Measurements from ENCODE around the gene PLEKHM3. TPM values are rescaled to one million over a fixed set of nuclear protein-coding genes. Genes with fewer than 3 reads are reported as not detected.

Gene PLEKHM3
- total and polyA plus RNA-seq, 2 of the 13 experiments (the other 11 are each of a cell fraction or from before 2014, with no cell fraction given): 4.5 to 4.7 TPM

DNA sequence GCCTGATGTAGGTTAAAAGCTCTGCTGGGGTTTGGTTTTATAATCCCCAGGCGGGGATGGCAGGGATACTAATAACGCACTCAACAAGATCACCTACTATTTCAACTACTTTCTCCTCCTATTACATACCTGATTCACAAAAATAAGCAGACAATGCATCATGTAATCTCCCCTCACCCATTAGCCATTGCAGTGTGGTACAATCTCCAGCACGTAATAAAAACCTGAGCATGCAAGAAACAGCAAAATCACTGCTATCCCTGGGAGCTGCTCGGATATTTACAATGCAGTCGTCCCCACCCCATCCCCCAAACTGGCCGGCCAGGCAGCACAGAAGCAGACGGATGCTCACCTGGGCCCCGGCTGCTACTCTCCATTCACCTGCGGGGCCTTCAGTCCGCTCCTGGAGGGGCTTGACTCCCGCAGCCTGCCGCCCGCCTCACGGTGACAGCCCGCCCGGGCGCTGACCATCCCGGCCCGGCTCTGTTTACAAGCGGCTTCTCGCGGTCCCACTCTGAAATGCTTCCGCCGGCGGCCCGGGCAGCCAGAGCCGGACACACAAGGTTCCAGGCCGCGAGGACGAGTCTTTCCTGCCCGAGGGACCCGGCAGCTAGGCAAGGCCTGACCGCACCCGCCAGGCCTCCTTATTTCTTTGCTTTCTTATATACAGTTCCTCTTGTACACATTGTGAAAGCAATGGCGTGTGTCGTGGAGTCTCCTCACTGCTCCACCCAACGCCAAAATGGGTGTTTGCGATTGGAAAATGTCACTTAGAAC lies at the start of gene PLEKHM3 (continued):
- TF ChIP-seq NR3C1 (CRISPR knock-in tag; IDR thresholded peaks at IDR 0.05) (no peak; the same call in 1 of the 2 replicates), TSC22D2 (CRISPR knock-in tag; IDR thresholded peaks at IDR 0.05; ENCODE audit: borderline replicate concordance) (peak; percentile 98; the same call in 1 of the 2 replicates), ZNF430 (CRISPR knock-in tag; IDR thresholded peaks at IDR 0.05) (peak; percentile 92; the same call in 1 of the 2 replicates), ZNF768 (CRISPR knock-in tag; IDR thresholded peaks at IDR 0.05) (peak; percentile 90), RXRA (CRISPR knock-in tag; IDR thresholded peaks at IDR 0.05) (peak; percentile 92), ZBTB7A (CRISPR knock-in tag; IDR thresholded peaks at IDR 0.05) (no peak), ZSCAN29 (CRISPR knock-in tag; conservative IDR thresholded peaks at IDR 0.05) (peak; percentile 92), SSRP1 (CRISPR knock-in tag; IDR thresholded peaks at IDR 0.05) (peak; percentile 96), TEAD2 (CRISPR knock-in tag; IDR thresholded peaks at IDR 0.05) (no peak), ASH2L (IDR thresholded peaks at IDR 0.05; ENCODE audit: insufficient read length, low read depth, low read length) (peak; percentile 99), PHF8 (CRISPR knock-in tag; IDR thresholded peaks at IDR 0.05) (peak; percentile 98)
- TF ChIP-seq, protein P1, sequence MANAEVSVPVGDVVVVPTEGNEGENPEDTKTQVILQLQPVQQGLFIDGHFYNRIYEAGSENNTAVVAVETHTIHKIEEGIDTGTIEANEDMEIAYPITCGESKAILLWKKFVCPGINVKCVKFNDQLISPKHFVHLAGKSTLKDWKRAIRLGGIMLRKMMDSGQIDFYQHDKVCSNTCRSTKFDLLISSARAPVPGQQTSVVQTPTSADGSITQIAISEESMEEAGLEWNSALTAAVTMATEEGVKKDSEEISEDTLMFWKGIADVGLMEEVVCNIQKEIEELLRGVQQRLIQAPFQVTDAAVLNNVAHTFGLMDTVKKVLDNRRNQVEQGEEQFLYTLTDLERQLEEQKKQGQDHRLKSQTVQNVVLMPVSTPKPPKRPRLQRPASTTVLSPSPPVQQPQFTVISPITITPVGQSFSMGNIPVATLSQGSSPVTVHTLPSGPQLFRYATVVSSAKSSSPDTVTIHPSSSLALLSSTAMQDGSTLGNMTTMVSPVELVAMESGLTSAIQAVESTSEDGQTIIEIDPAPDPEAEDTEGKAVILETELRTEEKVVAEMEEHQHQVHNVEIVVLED (CRISPR knock-in tag; IDR thresholded peaks at IDR 0.05; ENCODE audit: borderline replicate concordance): peak; percentile 92
- TF ChIP-seq, protein P2, sequence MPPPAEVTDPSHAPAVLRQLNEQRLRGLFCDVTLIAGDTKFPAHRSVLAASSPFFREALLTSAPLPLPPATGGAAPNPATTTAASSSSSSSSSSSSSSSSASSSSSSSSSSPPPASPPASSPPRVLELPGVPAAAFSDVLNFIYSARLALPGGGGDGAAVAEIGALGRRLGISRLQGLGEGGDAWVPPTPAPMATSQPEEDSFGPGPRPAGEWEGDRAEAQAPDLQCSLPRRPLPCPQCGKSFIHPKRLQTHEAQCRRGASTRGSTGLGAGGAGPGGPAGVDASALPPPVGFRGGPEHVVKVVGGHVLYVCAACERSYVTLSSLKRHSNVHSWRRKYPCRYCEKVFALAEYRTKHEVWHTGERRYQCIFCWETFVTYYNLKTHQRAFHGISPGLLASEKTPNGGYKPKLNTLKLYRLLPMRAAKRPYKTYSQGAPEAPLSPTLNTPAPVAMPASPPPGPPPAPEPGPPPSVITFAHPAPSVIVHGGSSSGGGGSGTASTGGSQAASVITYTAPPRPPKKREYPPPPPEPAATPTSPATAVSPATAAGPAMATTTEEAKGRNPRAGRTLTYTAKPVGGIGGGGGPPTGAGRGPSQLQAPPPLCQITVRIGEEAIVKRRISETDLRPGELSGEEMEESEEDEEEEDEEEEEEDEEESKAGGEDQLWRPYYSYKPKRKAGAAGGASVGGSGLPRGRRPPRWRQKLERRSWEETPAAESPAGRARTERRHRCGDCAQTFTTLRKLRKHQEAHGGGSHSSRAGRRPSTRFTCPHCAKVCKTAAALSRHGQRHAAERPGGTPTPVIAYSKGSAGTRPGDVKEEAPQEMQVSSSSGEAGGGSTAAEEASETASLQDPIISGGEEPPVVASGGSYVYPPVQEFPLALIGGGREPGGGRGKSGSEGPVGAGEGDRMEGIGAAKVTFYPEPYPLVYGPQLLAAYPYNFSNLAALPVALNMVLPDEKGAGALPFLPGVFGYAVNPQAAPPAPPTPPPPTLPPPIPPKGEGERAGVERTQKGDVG (CRISPR knock-in tag; IDR thresholded peaks at IDR 0.05; ENCODE audit: borderline replicate concordance): peak; percentile 96
- TF ChIP-seq, protein P3, sequence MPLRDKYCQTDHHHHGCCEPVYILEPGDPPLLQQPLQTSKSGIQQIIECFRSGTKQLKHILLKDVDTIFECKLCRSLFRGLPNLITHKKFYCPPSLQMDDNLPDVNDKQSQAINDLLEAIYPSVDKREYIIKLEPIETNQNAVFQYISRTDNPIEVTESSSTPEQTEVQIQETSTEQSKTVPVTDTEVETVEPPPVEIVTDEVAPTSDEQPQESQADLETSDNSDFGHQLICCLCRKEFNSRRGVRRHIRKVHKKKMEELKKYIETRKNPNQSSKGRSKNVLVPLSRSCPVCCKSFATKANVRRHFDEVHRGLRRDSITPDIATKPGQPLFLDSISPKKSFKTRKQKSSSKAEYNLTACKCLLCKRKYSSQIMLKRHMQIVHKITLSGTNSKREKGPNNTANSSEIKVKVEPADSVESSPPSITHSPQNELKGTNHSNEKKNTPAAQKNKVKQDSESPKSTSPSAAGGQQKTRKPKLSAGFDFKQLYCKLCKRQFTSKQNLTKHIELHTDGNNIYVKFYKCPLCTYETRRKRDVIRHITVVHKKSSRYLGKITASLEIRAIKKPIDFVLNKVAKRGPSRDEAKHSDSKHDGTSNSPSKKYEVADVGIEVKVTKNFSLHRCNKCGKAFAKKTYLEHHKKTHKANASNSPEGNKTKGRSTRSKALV (CRISPR knock-in tag; IDR thresholded peaks at IDR 0.05): peak; percentile 67; the same call in 1 of the 2 replicates
- TF ChIP-seq, protein P4, sequence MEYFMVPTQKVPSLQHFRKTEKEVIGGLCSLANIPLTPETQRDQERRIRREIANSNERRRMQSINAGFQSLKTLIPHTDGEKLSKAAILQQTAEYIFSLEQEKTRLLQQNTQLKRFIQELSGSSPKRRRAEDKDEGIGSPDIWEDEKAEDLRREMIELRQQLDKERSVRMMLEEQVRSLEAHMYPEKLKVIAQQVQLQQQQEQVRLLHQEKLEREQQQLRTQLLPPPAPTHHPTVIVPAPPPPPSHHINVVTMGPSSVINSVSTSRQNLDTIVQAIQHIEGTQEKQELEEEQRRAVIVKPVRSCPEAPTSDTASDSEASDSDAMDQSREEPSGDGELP (IDR thresholded peaks at IDR 0.05; ENCODE audit: borderline replicate concordance, low read depth): peak; percentile 63; the same call in 1 of the 2 replicates
- TF ChIP-seq, protein P5, sequence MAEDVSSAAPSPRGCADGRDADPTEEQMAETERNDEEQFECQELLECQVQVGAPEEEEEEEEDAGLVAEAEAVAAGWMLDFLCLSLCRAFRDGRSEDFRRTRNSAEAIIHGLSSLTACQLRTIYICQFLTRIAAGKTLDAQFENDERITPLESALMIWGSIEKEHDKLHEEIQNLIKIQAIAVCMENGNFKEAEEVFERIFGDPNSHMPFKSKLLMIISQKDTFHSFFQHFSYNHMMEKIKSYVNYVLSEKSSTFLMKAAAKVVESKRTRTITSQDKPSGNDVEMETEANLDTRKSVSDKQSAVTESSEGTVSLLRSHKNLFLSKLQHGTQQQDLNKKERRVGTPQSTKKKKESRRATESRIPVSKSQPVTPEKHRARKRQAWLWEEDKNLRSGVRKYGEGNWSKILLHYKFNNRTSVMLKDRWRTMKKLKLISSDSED (CRISPR knock-in tag; IDR thresholded peaks at IDR 0.05): no peak

Data from HepG2 (cell line).